Pulmonary artery endothelial cell (primary cell): ENCODE measurements around the gene FIBCD1. TPM values are rescaled to one million over a fixed set of nuclear protein-coding genes. Genes with fewer than 3 reads are reported as not detected.

Experiments used
- DNase-seq: peaks from one replicate; pipeline ENCODE4 v3.0.0-alpha.2; 2011; ENCODE audit warnings: low read depth, low spot score
- total RNA-seq: library from RNA; depleted of rRNA; stranded (reverse); fragments of >200 nt; gene quantifications from 2 replicates; pipeline ENCODE4 v1.2.3, GENCODE V29; 2014

Gene FIBCD1
- total RNA-seq, 1 donor from 2014 or later, result not detected

DNA sequence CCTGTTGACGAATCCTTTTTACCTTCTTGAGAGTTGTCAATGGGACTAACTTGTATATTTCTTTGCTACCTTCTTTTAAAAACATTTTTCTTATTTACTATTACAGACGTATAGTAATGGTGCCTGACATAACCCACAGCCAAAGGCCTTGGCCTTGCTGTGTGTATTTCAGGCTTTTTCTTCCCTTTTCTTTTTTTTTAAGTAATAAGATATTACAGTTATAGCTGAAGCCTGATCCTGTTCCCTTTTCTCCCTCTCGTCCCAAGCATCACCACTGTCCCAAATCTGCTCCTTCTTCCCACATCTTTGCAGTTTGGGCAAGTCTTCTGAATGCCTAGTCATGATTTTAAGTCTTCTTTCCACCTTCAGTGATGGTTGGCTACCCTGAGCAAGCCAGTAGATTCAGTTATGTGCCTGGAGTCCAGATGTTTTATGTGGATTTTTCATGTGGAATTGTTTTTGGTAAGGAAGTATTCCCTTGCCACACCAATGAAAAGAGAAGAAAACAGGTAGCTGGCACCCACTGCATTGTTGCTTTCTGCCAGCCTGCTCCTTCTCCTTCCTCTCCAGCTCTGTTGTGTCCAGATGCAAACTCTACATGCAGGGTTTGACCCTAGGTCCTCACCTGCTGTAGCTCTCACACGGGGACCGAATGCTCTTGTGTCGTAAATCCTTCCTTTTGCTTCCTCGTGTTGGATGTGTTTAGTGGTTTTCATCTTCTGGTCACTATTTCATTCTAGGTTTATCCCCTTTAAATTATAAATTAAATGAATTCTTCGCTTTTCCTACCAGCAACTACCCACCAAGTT is 77.5 kb downstream of the FIBCD1 start:
- no peak for DNase-seq

DNA sequence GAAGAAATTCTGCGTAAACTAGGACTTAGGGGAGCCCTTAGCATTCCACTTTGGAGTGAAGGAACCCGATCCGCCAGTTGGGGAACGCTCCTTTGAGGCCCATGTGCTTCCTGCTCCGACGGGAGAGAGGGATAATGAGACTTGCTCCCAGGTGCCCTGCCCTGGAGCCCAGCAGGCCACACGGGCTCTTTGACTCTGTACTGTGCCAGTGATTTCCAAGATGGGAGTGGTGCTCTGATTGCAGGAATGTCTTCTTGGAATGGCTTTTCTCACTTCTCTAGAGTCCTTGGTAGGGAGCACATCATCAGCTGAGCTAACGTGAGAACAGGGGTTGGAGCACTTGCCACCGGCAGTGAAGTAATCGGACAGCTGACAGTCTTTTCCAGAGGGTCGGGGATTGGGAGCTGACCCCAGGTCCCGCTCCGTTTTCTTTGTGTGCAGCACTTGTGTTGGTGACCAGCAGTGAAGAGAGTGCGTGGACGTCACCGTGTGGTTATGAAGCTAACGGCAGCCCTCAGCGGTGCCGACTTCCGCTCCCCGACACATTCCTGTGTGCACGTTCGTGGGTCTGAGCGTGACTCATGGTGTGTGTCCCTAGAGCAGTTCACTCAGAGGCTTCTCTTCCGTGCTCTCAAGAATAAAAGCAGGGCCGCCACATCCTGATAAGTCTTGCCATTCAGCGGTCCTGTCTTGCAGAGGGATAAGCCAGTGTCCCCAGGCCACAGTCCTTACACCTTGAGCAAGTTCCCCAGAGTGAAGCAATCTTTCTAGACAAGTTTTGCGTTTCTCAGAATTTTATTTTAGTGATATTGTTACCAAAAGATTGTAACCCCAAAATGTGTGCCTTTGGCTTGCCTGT is 78.4 kb downstream of the FIBCD1 start:
- peak; percentile 90 for DNase-seq

DNA sequence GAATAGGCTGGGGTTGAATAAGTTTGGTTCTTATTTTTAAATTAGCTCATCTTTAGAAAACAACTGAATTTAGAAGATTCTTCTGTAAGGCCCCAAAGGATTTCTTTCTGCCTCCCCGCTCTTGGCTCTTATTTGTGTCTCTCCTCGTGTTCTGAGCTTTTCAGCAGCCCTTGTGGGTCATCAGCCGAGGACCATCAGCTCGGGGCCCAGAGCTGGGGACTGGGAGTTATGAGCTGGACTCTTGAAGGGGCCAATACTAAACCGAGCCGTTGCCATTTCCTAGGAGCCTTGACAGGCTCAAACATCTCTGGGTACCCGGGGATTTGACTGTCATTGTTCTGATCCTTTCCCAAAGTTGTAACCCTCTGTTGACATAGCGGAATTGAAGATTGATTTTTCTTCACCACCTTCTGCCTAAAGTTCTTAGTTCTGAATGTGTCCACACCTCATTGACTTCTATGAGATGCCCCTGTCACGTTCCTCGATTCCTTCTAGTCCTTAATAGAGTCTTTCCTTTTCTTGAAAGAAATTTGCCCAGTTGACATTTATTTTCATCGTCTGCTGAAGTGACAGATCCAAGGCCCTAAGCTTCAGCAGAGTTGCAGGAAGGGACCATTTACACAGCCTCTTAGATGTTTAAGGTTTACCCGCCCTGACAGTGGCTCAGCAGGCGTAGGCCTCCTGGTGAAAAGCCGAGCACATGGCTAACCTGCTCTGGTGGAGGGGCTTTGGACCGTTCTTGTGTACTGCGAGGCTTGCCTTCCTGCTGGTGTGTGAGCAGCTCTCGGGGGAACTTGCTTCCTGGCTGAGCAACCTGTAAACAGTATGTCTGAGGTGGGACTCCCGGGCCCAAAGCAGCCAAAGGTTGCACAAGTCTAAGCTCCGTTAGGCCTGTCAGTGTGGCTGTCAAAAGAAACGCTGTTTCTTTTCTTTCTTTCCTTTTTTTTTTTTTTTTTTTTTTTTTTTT is 80.0 kb downstream of the FIBCD1 start:
- no peak for DNase-seq

DNA sequence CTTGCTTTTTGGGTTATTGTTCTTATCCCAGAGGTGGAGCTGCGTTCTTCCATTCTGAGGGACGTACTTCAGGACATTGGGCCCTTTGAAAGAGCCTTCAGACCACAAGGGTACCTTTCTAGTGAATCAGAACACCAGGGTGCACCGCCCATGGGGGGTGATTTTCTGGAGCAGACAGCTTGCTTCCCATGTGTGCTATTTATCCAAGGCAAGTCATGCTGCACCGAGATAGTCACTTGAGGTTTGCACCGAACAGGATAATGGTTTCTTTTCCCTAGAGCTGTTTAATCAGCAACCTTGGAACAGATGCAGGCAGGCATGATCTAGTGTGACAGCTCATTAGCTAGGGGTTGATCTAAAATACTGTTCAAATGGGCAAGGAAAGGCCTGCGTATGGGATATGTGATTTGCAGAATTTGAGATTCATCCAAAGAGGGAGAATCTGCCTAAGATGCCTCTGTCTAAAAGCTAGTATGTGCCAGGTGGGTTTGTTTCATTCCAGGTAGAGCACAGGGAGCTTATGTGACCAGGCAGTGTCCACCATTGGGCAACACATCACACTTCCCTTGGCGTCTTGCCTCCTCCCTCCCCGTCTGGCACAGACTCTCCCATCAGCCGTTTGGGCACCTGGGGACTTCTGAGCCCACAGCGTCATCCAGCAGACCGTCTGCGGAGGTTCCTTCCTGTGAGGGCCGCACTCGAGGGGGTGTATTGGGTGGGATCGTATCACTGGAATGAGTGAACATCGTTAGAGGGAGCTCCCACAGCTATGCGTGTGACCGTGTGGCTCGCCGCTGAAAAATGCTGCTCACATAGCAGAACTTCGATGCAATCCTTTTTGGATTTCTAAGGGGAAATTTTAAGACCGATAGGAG is 80.9 kb downstream of the FIBCD1 start:
- no peak for DNase-seq

DNA sequence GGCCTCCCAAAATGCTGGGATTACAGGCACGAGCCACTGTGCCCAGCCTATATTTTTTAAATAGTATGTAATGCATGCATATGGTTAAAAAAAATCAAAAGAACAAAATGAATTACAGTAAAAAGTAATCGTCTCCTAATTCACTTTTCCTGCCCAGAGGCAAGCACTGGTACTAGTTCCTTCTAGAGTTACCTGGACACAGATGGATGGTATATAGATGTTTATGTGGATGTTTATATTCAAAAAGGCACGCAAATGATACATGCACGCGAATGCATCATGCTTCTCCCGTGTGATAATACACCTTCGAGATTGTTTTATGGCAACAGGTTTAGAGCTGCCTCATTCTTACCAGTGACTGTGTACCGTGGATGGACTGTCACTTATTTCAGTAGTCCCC is 82.6 kb downstream of the FIBCD1 start:
- DNase-seq, result no peak

DNA sequence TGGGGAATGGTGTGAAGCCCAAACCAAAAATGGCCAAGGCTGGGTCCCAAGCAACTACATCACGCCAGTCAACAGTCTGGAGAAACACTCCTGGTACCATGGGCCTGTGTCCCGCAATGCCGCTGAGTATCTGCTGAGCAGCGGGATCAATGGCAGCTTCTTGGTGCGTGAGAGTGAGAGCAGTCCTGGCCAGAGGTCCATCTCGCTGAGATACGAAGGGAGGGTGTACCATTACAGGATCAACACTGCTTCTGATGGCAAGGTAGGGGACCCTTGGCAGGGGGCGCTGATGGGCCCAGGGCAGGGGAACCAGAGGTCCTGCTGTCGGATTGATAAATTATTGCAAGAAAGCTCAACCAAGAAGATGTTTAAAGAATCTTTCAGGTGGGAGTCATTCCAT is 84.2 kb downstream of the FIBCD1 start:
- DNase-seq, result no peak

DNA sequence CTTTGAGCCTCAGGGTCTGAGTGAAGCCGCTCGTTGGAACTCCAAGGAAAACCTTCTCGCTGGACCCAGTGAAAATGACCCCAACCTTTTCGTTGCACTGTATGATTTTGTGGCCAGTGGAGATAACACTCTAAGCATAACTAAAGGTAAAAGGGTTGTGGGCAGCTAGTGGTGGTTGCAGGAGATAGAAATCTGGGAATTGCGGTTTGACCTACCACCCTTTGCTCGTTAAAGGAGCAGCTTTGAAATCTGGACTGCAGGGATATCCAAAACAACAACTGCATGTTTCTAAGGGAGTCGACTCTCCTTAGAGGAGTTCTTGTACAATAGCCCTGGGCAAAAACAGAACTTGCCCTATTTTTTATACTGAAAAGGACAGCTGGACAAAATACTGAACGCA is 85.0 kb downstream of the FIBCD1 start:
- DNase-seq, result no peak

DNA sequence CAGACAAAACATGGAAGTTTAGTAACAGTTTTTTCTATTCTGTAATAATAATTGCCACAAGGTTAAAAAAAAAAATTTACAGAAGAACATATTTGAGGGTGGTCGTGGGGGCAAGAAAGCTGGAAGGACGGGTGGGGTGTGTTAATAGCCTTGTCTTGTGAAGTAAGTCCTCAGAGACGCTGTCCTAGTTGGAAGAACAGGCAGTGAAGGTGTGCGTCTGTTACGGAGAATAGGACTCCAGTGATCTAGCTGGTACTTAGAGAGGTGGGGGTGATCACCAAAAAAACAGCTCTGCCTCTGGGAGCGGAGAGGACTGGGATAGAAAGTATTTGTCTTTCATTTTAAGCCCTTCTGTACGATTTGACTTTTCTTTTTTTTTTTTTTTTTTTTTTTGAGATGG is 86.2 kb downstream of the FIBCD1 start:
- no peak for DNase-seq

Other genes with a start within 250 kb of the FIBCD1 start
- gene EXOSC2, start 245.5 kb downstream of the FIBCD1 start, total RNA-seq, result 54.5 and 65.1 TPM in 2 replicates
- gene ABL1, start 104.0 kb downstream of the FIBCD1 start, total RNA-seq, result 49.2 and 59.5 TPM in 2 replicates
- gene QRFP, start 42.4 kb downstream of the FIBCD1 start, total RNA-seq, result not detected in 2 replicates
- gene LAMC3, start 69.9 kb upstream of the FIBCD1 start, total RNA-seq, result 0.07 TPM in 1 of 2 replicates, not detected in the other
- 64.6 and 72.3 TPM in 2 replicates for gene AIF1L, start 157.3 kb upstream of the FIBCD1 start, total RNA-seq
- 12.2 and 16.3 TPM in 2 replicates for gene NUP214, start 186.3 kb upstream of the FIBCD1 start, total RNA-seq